Measurements from ENCODE around the gene PRUNE2.

The PRUNE2 gene

GRCh38 chr9:76607730-76608436 is 298.0 kb downstream of the PRUNE2 start:
- no peak for DNase-seq (ENCODE audit: low read depth, low spot score)
- in situ Hi-C loops (cut with HindIII; ENCODE audit: low sequenced_read_pairs): no loop called here
- no peak overlapping the region for H3K4me3 ChIP-seq (ENCODE audit: low read depth, low read length)
- TF ChIP-seq, protein P1, sequence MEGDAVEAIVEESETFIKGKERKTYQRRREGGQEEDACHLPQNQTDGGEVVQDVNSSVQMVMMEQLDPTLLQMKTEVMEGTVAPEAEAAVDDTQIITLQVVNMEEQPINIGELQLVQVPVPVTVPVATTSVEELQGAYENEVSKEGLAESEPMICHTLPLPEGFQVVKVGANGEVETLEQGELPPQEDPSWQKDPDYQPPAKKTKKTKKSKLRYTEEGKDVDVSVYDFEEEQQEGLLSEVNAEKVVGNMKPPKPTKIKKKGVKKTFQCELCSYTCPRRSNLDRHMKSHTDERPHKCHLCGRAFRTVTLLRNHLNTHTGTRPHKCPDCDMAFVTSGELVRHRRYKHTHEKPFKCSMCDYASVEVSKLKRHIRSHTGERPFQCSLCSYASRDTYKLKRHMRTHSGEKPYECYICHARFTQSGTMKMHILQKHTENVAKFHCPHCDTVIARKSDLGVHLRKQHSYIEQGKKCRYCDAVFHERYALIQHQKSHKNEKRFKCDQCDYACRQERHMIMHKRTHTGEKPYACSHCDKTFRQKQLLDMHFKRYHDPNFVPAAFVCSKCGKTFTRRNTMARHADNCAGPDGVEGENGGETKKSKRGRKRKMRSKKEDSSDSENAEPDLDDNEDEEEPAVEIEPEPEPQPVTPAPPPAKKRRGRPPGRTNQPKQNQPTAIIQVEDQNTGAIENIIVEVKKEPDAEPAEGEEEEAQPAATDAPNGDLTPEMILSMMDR (IDR thresholded peaks at IDR 0.05; ENCODE audit: low read depth, low read length): no peak

DNA sequence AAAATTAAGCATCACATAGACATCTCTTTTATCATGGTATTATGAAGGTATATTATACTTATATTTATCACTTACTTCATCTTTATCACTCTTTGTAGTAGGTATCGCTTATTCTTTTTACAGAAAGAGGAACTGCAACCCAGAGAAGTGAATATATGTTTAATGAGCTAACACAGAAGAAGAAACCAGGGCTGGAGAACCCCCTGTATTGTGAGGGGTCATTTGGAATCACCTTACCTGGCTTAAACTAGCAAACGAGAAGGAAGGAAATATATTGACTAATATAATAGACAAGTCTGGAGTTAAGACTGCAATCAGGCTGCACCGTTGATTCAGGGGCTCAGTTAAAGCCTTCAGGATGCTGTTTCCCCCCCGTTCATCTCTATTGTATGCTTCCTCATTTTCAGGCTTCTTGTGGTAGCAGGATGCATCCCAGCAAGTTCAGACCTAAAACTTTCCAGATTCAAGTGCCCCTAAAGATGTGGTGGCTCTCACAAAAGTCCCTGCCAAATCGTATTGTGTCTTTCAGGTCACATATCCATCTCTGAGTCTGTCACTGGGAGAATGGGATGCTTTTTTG is 300.5 kb downstream of the PRUNE2 start:
- no peak overlapping the region for H3K4me3 ChIP-seq (ENCODE audit: low read depth, low read length)
- in situ Hi-C loops (cut with HindIII; ENCODE audit: low sequenced_read_pairs): no loop called here
- DNase-seq (ENCODE audit: low read depth, low spot score): no peak
- TF ChIP-seq, protein P1 (IDR thresholded peaks at IDR 0.05; ENCODE audit: low read depth, low read length): no peak

GRCh38 chr9:76603931-76604570 is 301.9 kb downstream of the PRUNE2 start:
- in situ Hi-C loops (cut with HindIII; ENCODE audit: low sequenced_read_pairs): no loop called here
- TF ChIP-seq, protein P1 (IDR thresholded peaks at IDR 0.05; ENCODE audit: low read depth, low read length): no peak
- no peak for DNase-seq (ENCODE audit: low read depth, low spot score)
- no peak overlapping the region for H3K4me3 ChIP-seq (ENCODE audit: low read depth, low read length)

DNA sequence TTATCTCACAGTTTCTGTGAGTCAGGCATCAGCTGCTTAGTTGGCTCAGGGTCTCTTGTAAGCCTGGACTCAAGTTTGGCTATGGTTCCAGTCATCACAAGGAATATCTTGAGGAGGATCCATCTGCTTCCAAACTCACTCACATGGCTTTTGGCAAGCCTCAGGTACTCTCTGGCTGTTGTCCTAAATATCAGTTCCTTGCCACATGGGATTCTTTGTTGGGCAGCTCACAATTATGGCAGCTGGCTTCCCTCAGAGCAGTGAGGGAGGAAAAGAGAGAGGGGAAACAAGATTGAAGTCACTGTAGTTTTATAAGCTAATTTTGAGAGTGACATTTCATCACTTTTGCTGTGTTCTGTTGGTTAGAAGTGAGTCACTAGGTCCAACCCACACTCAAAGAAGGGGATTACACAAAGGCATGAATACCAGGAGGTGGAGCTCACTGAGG is 302.4 kb downstream of the PRUNE2 start:
- in situ Hi-C loops (cut with HindIII; ENCODE audit: low sequenced_read_pairs): no loop called here
- H3K4me3 ChIP-seq (ENCODE audit: low read depth, low read length): no peak overlapping the region
- TF ChIP-seq, protein P1 (IDR thresholded peaks at IDR 0.05; ENCODE audit: low read depth, low read length): no peak
- no peak for DNase-seq (ENCODE audit: low read depth, low spot score)

- in situ Hi-C loops (cut with HindIII; ENCODE audit: low sequenced_read_pairs): no loop called here
- H3K4me3 ChIP-seq (ENCODE audit: low read depth, low read length): no peak overlapping the region
- DNase-seq (ENCODE audit: low read depth, low spot score): no peak
- TF ChIP-seq, protein P1 (IDR thresholded peaks at IDR 0.05; ENCODE audit: low read depth, low read length): no peak
Measured at GRCh38 chr9:76602199-76602598, 303.7 kb downstream of the PRUNE2 start.

DNA sequence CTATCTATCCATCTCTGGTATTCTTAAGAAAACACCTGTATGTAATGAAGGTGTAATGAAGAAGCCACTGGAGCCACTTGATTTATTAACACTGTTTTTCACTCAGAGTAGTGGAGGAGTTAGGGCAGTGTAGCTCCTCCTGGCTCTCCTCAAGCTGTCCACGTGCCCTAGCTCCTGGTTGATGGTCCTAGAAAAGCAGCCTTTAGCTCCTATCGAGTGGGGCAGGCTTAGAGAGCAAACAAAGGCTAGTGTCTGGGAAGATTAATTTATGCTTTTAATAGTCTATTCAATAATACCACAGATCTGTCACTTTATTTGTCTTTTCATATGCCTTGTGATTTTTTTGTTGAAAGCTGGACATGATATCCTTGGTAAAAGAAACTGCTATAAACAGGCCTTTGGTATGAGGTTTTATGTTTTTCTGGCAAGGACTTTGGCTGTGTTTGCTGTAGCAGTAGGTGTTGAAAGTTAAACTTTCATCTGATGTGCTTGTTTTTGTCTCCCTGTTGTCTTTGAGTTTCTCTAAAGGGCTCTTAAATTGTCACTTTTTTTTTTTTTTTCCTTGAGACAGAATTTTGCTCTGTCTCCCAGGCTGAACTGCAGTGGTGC is 305.8 kb downstream of the PRUNE2 start:
- TF ChIP-seq, protein P1 (IDR thresholded peaks at IDR 0.05; ENCODE audit: low read depth, low read length): no peak
- in situ Hi-C loops (cut with HindIII; ENCODE audit: low sequenced_read_pairs): no loop called here
- H3K4me3 ChIP-seq (ENCODE audit: low read depth, low read length): no peak overlapping the region
- DNase-seq (ENCODE audit: low read depth, low spot score): no peak
